GM23338 (cell line): ENCODE data around the gene RHOBTB3. TPM values are rescaled to one million over a fixed set of nuclear protein-coding genes. Genes with fewer than 3 reads are reported as not detected.

ENCODE experiments used
- CREB1 ChIP-seq: fragments of 250-450 bp; sonication (Bioruptor Pico); IDR thresholded peaks from 2 replicates; pipeline ENCODE4 v1.5.0; 2020; ENCODE audit warnings: low read depth, mild to moderate bottlenecking, moderate library complexity
- ETS1 ChIP-seq: IDR thresholded peaks from 2 replicates; pipeline ENCODE4 v1.6.1; 2016; ENCODE audit warnings: antibody characterized with exemption
- EZH2 ChIP-seq: fragments of 200-600 bp; sonication (generic); IDR thresholded peaks from one replicate; pipeline ENCODE4 v1.8.0; 2017; ENCODE audit warnings: antibody characterized with exemption, mild to moderate bottlenecking, low read depth; ENCODE audit not compliant: unreplicated experiment
- EZH2phosphoT487 ChIP-seq: fragments of 200-600 bp; sonication (generic); IDR thresholded peaks from one replicate; pipeline ENCODE4 v1.8.1; 2018; ENCODE audit warnings: antibody characterized with exemption; ENCODE audit not compliant: unreplicated experiment
- NANOG ChIP-seq: IDR thresholded peaks from 2 replicates; pipeline ENCODE4 v1.6.1; 2016; ENCODE audit warnings: antibody characterized with exemption, borderline replicate concordance
- STAT1 ChIP-seq: IDR thresholded peaks from one replicate; pipeline ENCODE4 v1.6.1; 2016; ENCODE audit warnings: antibody characterized with exemption; ENCODE audit not compliant: unreplicated experiment
- ZNF114 ChIP-seq: fragments of 250-450 bp; sonication (Bioruptor Pico); IDR thresholded peaks from 2 replicates; pipeline ENCODE4 v1.5.0; 2020; ENCODE audit warnings: mild to moderate bottlenecking, moderate library complexity
- ZNF331 ChIP-seq: fragments of 250-450 bp; sonication (Bioruptor Pico); IDR thresholded peaks from 2 replicates; pipeline ENCODE4 v1.5.0; 2020; ENCODE audit warnings: low read depth, mild to moderate bottlenecking, moderate library complexity
- ZNF462 ChIP-seq: fragments of 250-450 bp; sonication (Bioruptor Pico); IDR thresholded peaks from 2 replicates; pipeline ENCODE4 v1.5.0; 2020; ENCODE audit warnings: mild to moderate bottlenecking, moderate library complexity
- polyA plus RNA-seq: library from polyadenylated mRNA; unstranded; fragments of >200 nt; fragmentation: Nextera tagmentation; extraction: Ambion mirVana; gene quantifications from 2 replicates; pipeline ENCODE4 v1.2.1, GENCODE V29; 2016
- total RNA-seq: library from RNA; depleted of rRNA; stranded (reverse); fragments of >200 nt; shearing (Covaris generic); gene quantifications from 2 replicates; pipeline ENCODE4 v1.2.3, GENCODE V29; 2014

RHOBTB3 gene
- total and polyA plus RNA-seq, 2 experiments from 2014 or later: 10.0 to 13.4 TPM

- TF ChIP-seq ZNF462 (CRISPR knock-in tag) (no peak), ETS1 (no peak), ZNF331 (CRISPR knock-in tag) (no peak), EZH2 (no peak), ZNF114 (CRISPR knock-in tag) (no peak), CREB1 (CRISPR knock-in tag) (no peak), NANOG (no peak), EZH2phosphoT487 (no peak), STAT1 (no peak)
These were observed 40.8 kb downstream of the RHOBTB3 start (continued) for GRCh38 chr5:95771892-95772291.
